Measurements from ENCODE around the gene PPP1R9B.

PPP1R9B gene

DNA sequence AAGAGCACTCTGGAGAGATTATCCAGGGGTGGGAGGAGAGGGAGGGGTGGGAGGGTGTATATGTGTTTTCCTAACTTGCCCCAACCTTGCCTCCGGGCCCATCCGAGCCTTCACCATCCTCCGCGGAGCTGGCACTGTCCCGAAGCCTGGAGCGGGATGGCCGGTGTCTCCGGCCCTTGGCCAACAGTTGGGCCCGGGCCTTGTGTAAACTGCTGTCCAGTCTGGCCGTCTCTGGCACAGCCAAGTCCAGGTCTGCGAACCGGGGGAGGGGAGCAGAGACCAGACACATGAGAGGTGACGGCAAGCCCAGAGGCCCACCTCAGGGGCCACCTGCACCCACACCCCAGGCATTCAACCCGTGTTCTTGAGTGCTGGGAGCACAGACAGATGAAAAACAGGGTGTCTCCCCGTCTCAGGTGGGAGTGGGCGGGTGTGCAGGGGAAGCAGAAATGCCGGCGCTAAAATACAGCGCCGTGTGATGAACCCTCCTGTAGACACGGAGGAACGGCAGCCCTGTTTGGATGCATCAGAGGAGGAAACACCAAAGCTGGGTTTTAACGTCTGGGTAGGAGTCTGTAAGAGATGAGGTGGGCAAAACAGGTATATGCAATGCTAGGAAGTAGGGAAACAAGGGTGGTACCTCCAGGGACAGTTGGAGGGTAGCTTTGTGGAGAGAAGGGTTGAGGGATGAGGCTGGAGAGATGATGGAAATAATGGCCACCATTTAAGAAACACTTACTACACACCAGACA, 32.2 kb downstream of the PPP1R9B start:
- Histone ChIP-seq H3K27me3 (replicated peaks) (no peaks in the 10 kb centered on the region), H3K4me3 (ENCODE audit: low read depth, low read length) (no peak overlapping the region), H3K36me3 (replicated peaks) (no peaks in the 10 kb centered on the region), H3K27ac (no peak overlapping the region)
- in situ Hi-C loops (cut with HindIII; ENCODE audit: low pct_ligation_motif_present, low sequenced_read_pairs) = no loop called here
- TF ChIP-seq, protein P1, sequence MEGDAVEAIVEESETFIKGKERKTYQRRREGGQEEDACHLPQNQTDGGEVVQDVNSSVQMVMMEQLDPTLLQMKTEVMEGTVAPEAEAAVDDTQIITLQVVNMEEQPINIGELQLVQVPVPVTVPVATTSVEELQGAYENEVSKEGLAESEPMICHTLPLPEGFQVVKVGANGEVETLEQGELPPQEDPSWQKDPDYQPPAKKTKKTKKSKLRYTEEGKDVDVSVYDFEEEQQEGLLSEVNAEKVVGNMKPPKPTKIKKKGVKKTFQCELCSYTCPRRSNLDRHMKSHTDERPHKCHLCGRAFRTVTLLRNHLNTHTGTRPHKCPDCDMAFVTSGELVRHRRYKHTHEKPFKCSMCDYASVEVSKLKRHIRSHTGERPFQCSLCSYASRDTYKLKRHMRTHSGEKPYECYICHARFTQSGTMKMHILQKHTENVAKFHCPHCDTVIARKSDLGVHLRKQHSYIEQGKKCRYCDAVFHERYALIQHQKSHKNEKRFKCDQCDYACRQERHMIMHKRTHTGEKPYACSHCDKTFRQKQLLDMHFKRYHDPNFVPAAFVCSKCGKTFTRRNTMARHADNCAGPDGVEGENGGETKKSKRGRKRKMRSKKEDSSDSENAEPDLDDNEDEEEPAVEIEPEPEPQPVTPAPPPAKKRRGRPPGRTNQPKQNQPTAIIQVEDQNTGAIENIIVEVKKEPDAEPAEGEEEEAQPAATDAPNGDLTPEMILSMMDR (IDR thresholded peaks at IDR 0.05; ENCODE audit: low read depth, low read length, missing control alignments) = no peak
- no peak for DNase-seq

DNA sequence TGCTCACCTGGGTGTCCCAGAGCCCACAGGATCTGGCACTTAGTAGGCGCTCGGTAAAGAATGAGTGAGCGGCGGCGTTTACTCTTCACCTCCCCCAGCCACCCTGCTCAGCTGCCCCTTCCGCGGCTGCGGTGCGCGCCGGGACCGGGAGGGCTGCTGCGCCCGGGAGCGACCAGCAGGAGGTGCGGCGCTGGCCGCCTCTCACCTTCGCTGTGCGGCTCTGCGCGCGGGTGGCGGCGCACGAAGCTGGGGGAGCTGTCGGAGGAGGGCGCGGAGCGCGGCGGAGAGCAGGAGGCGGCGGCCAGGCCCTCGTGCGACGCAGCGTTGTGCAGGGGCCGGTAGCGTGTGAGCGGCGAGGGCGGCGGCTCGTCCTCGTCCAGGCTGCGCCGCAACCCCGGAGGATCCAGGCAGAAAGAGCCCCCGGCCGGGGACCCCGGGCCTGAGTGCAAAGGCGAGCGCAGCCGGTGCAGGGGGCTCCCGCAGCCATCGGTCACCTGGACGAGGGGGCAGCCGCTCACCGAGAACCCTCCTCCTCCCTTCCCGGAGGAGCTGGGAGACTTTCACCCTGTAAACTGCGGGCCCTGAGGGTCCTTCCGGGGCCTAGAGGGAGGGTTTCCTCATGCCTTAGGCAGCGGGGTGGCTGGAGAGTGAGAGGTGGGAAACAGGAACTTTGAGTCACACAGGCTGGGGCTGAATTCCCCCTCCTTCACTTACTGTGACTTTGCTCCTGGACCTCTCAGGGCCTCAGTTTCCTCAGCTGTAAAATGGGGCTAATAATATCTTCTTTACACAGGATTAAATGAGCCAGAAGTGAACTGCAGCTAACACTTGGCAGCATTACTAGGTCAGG, 33.0 kb downstream of the PPP1R9B start:
- TF ChIP-seq, protein P1 (IDR thresholded peaks at IDR 0.05; ENCODE audit: low read depth, low read length, missing control alignments) = peak; percentile 49
- H3K27me3 ChIP-seq (replicated peaks) = no peaks in the 10 kb centered on the region
- H3K36me3 ChIP-seq (replicated peaks) = no peaks in the 10 kb centered on the region
- H3K27ac ChIP-seq = no peak overlapping the region
- H3K4me3 ChIP-seq (ENCODE audit: low read depth, low read length) = no peak overlapping the region
- in situ Hi-C loops (cut with HindIII; ENCODE audit: low pct_ligation_motif_present, low sequenced_read_pairs) = no loop called here
- no peak for DNase-seq

DNA sequence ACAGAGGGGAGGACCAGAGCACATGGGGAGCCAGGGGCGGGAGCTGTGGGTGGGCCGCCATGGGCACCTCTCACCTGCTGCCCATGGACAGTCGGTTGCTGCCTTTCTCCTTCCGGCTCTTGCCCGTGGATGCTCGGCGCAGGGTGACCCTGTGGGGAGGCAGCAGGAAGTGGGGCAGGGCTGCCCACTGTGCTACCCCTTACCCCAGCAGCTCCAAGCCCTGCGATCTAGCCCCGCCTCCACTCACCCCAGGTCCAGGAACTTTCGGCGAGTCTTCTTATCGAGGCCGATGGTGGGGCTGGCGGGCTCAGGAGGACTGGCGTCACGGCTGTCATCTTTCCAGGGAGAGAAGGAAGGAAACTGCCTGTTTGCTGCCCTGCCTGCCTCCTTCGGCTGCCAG, 34.7 kb downstream of the PPP1R9B start:
- in situ Hi-C loops (cut with HindIII; ENCODE audit: low pct_ligation_motif_present, low sequenced_read_pairs) = no loop called here

DNA sequence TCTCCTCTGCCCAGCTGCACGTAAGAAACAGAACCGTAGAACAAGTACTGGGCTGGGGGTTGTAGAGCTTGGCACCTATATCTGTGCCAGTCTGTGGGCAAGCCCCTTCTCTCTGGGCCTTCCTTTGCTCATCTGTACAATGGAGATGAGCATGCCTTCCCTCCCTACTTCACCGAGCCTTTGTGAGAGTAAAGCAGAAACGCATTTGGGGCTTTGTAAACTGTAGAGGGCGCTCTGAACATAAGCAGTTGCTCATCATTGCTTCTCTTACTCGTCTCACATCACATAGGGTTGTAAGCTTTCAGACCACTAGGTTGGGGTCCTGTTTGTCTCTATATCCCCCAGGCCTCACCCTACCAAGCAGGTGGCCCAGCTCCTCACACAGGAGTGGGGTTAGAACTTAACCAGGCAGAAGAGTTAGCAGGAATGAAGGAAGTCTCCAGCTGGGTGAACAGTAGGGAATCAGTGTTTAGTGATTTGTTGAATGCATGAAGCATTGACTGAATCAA, 35.6 kb downstream of the PPP1R9B start:
- Histone ChIP-seq H3K4me3 (ENCODE audit: low read depth, low read length) (no peak overlapping the region), H3K27ac (no peak overlapping the region), H3K27me3 (replicated peaks) (no peaks in the 10 kb centered on the region), H3K36me3 (replicated peaks) (no peaks in the 10 kb centered on the region)
- DNase-seq = peak; percentile 74
- in situ Hi-C loops (cut with HindIII; ENCODE audit: low pct_ligation_motif_present, low sequenced_read_pairs) = no loop called here
- TF ChIP-seq, protein P1 (IDR thresholded peaks at IDR 0.05; ENCODE audit: low read depth, low read length, missing control alignments) = peak; percentile 84

More for the DNA sequence above, 34.7 kb downstream of the PPP1R9B start:
- H3K36me3 ChIP-seq (replicated peaks) = no peaks in the 10 kb centered on the region
- TF ChIP-seq, protein P1 (IDR thresholded peaks at IDR 0.05; ENCODE audit: low read depth, low read length, missing control alignments) = no peak
- H3K4me3 ChIP-seq (ENCODE audit: low read depth, low read length) = no peak overlapping the region
- H3K27me3 ChIP-seq (replicated peaks) = no peaks in the 10 kb centered on the region
- no peak for DNase-seq
- no peak overlapping the region for H3K27ac ChIP-seq

DNA sequence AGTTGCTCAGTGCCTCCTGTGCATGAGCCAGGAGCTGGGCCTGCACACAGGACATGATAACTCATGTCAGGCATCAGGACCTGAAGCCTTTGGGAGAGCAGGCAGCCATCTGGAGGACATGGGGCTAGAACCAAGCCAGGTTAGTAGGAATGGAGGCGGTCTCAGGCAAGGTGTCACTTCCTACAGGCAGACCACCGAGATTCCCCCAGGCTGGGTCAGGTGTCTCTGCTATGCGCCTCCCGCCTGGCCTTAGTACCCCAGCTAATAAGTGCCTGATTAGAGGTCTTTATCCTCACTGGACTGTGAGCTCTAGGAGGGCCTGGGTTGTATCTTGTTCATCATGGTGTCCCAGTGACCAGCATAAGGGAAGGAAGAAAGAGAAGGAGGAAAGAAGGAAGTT, 36.1 kb downstream of the PPP1R9B start:
- Histone ChIP-seq H3K4me3 (ENCODE audit: low read depth, low read length) (no peak overlapping the region), H3K27ac (no peak overlapping the region), H3K27me3 (replicated peaks) (no peaks in the 10 kb centered on the region), H3K36me3 (replicated peaks) (no peaks in the 10 kb centered on the region)
- TF ChIP-seq, protein P1 (IDR thresholded peaks at IDR 0.05; ENCODE audit: low read depth, low read length, missing control alignments) = no peak
- in situ Hi-C loops (cut with HindIII; ENCODE audit: low pct_ligation_motif_present, low sequenced_read_pairs) = no loop called here
- no peak for DNase-seq

Measured in brain microvascular endothelial cell (primary cell).